Gastrocnemius medialis (tissue), 4 donors: ENCODE measurements around the gene TNFRSF13B. TPM values are rescaled to one million over a fixed set of nuclear protein-coding genes. Genes with fewer than 3 reads are reported as not detected.
"Not testable (repeated sequence)": the region's sequence is repeated elsewhere in the genome, so short reads cannot be mapped to it uniquely, and the experiment has no call there.

Source experiments
- ATAC-seq, 2 donors: fragments of 150-250 bp; one replicate each; pipeline ENCODE4 v1.9.1; 2016
- DNase-seq, 2 donors: peaks; one replicate each; pipeline ENCODE4 v3.0.0-alpha.2; 2019
- H3K27ac ChIP-seq, 4 donors: fragments of 200-600 bp; sonication (generic); 1 replicate in 1 of 4; 2 replicates in 3 of 4; pipeline ENCODE4 v1.5.1; 2016 to 2018; ENCODE audit warnings: mild to moderate bottlenecking in 2 of 4, moderate library complexity in 1 of 4
- H3K27me3 ChIP-seq, 3 donors: fragments of 200-600 bp; sonication (generic) in 2 of 3; 1 replicate in 1 of 3; 2 replicates in 2 of 3; pipeline versions ENCODE4 v1.5.1 to v1.6.0; 2016 to 2019; ENCODE audit warnings: mild to moderate bottlenecking in 1 of 3, moderate library complexity in 1 of 3
- H3K36me3 ChIP-seq, 2 donors: fragments of 200-600 bp; sonication (generic) in 1 of 2; one replicate each; pipeline ENCODE4 v1.5.1; 2017 to 2018
- H3K4me1 ChIP-seq, 2 donors: fragments of 200-600 bp; sonication (generic) in 1 of 2; one replicate each; pipeline ENCODE4 v1.5.1; 2016 to 2017; ENCODE audit warnings: mild to moderate bottlenecking in 2 of 2
- H3K4me3 ChIP-seq, 4 donors: fragments of 200-600 bp; sonication (generic) in 3 of 4; 1 replicate in 1 of 4; 2 replicates in 3 of 4; pipeline ENCODE4 v1.5.1; 2016 to 2019; ENCODE audit warnings: mild to moderate bottlenecking in 2 of 4
- H3K9me3 ChIP-seq, 3 donors: fragments of 200-600 bp; sonication (generic) in 2 of 3; 1 replicate in 1 of 3; 2 replicates in 2 of 3; pipeline ENCODE4 v1.5.1; 2016 to 2019
- POLR2A ChIP-seq, 2 donors: fragments of 450-650 bp; IDR thresholded peaks; one replicate each; pipeline ENCODE4 v1.6.1; 2017; ENCODE audit warnings: antibody characterized with exemption in 2 of 2, mild to moderate bottlenecking in 2 of 2, moderate library complexity in 2 of 2
- in situ Hi-C, 4 donors: fragments of 200-750 bp; cut with MboI; loops; one replicate each; pipeline versions ENCODE4 v1.15.0 to v1.8.0; 2017; ENCODE audit warnings: low sequenced_read_pairs in 4 of 4
- intact Hi-C: fragments of 100-400 bp; cut with DNase I; formaldehyde crosslinking; loops from one replicate; pipeline ENCODE4 v1.15.1; 2023; ENCODE audit warnings: low total_unique reads
- total RNA-seq, 4 donors: library from RNA; depleted of rRNA; stranded (reverse); fragments of >200 nt; gene quantifications; one replicate each; pipeline versions ENCODE4 v1.1.0 to v1.2.3, GENCODE V29; 2016
- TF ChIP-seq, protein P1 (sequence below), 5 experiments: fragments of 450-650 bp in 3 of 5; fragments of 200-600 bp in 2 of 5; sonication (generic) in 2 of 5; IDR thresholded peaks in 4 of 5; conservative IDR thresholded peaks in 1 of 5; 1 replicate in 4 of 5; 2 replicates in 1 of 5; pipeline ENCODE4 v1.5.1; 2016 to 2019; ENCODE audit warnings: antibody characterized with exemption in 5 of 5, mild to moderate bottlenecking in 3 of 5, moderate library complexity in 3 of 5

The TNFRSF13B gene
- total RNA-seq, 4 donors from 2014 or later, result not detected

DNA sequence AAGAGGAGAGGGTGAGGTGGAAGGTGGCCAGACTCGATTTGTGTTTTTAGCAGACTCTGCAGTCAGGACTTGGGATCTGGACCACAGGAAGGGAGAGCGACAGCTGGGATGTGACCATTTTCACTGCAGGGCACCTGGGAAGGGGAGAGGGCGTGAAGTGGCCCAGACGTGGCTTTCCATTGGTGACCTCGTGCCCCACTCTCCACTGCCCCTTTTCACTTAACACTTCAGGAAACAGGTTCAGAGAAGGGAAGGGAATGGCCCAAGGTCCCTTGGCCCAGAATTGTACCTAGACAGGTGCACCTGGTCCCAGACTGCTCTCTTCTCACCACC, 47.5 kb upstream of the TNFRSF13B start:
- ATAC-seq (no peak), DNase-seq (no peak)
- Histone ChIP-seq H3K36me3 (no peaks in the 10 kb centered on the region), H3K4me3 (no peak overlapping the region), H3K27me3 (no peaks in the 10 kb centered on the region), H3K27ac (no peak overlapping the region), H3K9me3 (no peaks in the 10 kb centered on the region), H3K4me1 (no peaks in the 10 kb centered on the region)
- in situ Hi-C loops, result loop anchor here in 1 of 4 donors (25.0 kb wide), 2 partner anchors 118 to 268 kb away; partner anchors contain the start of gene COPS3
- TF ChIP-seq POLR2A (IDR thresholded peaks at IDR 0.05), result no peak
- intact Hi-C loops, result no loop called here

DNA sequence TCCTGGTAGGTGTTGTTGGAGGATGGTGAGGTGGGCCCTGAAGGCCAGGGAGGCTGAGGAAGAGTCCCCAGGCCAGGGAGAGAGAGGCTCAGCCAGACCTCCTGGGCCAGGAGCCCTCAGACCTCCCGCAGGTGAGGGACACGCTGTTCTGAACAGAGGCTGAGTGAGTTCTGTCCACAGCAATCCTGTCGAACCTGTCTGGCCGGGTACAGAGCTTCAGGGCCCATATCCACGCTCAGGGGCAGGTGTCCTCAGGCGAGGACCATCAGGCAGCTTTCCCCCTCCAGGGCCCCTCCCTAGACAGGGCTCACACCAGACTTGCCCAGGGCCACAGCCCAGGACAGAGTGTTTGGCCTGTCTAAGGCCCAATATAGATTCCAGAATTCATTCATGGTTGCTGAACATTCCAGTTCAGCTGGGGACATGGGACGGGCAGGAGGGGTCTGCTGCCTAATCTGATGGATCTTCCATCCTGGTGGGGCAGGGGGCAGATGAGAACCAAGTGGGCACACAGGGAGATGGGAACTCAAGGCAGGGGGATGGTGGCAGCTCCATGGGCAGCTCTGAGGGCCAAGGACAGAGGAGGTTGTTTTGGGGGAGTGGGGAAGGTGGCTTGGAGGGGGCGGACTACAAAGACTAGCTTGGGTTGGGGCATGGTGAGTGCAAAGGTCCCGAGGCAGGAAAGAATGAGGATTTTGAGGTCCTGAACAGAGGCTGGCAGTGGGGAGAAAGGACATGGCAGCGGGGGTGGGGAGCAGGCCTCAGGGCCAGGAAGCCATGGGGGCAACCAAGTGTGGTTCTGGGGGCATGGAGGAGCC, 46.9 kb upstream of the TNFRSF13B start:
- TF ChIP-seq POLR2A (IDR thresholded peaks at IDR 0.05), result no peak
- TF ChIP-seq, protein P1, sequence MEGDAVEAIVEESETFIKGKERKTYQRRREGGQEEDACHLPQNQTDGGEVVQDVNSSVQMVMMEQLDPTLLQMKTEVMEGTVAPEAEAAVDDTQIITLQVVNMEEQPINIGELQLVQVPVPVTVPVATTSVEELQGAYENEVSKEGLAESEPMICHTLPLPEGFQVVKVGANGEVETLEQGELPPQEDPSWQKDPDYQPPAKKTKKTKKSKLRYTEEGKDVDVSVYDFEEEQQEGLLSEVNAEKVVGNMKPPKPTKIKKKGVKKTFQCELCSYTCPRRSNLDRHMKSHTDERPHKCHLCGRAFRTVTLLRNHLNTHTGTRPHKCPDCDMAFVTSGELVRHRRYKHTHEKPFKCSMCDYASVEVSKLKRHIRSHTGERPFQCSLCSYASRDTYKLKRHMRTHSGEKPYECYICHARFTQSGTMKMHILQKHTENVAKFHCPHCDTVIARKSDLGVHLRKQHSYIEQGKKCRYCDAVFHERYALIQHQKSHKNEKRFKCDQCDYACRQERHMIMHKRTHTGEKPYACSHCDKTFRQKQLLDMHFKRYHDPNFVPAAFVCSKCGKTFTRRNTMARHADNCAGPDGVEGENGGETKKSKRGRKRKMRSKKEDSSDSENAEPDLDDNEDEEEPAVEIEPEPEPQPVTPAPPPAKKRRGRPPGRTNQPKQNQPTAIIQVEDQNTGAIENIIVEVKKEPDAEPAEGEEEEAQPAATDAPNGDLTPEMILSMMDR (IDR thresholded peaks at IDR 0.05 in 4 of 5, conservative IDR thresholded peaks at IDR 0.05 in 1 of 5), result no peak
- intact Hi-C loops, result no loop called here
- Histone ChIP-seq H3K9me3 (no peaks in the 10 kb centered on the region), H3K36me3 (no peaks in the 10 kb centered on the region), H3K27ac (no peak overlapping the region), H3K4me1 (no peaks in the 10 kb centered on the region), H3K4me3 (no peak overlapping the region), H3K27me3 (no peaks in the 10 kb centered on the region)
- DNase-seq (no peak), ATAC-seq (no peak)
- in situ Hi-C loops, result loop anchor here in 1 of 4 donors (25.0 kb wide), 2 partner anchors 118 to 268 kb away; partner anchors contain the start of gene COPS3

DNA sequence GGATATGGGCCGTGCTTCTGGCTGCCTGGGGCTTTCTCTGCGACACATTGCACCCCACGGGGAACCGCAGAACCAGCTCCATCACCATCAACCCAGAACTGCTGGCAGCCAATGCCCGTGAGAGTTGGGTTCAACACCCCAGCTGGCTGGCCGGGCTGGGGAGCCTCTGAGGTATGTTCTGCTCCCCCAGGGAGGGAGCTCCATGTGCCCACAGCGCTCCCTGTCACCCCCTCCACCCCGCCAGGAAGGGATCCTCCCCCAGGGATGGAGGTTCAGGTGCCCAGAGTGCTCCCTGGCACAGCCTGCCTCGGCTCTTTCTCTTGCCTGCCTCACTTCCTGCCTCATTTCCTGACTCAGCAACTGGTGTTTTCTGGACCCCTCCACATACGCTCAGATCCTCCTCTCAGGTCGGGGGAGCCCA, 46.1 kb upstream of the TNFRSF13B start:
- DNase-seq (no peak), ATAC-seq (no peak)
- no peaks in the 10 kb centered on the region for H3K27me3 ChIP-seq
- in situ Hi-C loops, result loop anchor here in 1 of 4 donors (25.0 kb wide), 2 partner anchors 119 to 269 kb away; partner anchors contain the start of gene COPS3
- no peaks in the 10 kb centered on the region for H3K4me1 ChIP-seq
- H3K9me3 ChIP-seq, result no peaks in the 10 kb centered on the region
- TF ChIP-seq POLR2A (IDR thresholded peaks at IDR 0.05), result no peak
- TF ChIP-seq, protein P1 (IDR thresholded peaks at IDR 0.05 in 4 of 5, conservative IDR thresholded peaks at IDR 0.05 in 1 of 5), result no peak
- intact Hi-C loops, result no loop called here
- H3K27ac ChIP-seq, result no peak overlapping the region
- H3K4me3 ChIP-seq, result no peak overlapping the region
- H3K36me3 ChIP-seq, result no peaks in the 10 kb centered on the region

DNA sequence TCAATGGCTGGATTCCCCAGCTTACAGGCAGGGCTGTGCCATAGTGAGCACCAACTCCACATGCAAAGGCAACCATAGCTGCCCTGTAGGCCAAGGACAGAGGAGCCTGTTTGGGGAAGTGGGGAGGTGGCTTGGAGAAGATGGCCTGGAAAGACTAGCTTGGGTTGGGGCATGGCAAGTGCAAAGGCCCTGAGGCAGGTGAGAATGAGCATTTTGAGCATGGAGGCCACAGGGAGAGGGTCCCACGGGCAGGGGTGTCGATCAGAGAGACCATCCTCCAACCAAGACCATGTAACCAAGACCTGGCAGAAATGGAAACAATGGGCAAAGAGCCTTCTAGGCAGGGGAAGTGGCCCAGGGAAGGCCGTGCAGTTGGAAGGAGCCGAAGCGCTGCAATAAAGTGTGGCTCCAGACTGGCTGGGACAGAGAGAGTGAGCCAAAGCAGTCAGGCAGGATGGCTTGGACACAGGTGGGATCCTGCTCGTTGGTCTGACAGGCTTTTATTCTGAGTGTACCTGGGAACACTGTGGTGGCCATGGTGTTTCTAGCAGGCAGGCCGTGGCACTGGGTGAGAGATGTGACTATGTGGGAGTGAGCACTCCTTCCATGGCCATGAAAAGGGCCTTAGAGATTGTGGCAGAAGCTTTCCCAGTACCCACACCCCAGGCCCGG, 45.6 kb upstream of the TNFRSF13B start:
- no peak overlapping the region for H3K4me3 ChIP-seq
- intact Hi-C loops, result no loop called here
- H3K36me3 ChIP-seq, result no peaks in the 10 kb centered on the region

DNA sequence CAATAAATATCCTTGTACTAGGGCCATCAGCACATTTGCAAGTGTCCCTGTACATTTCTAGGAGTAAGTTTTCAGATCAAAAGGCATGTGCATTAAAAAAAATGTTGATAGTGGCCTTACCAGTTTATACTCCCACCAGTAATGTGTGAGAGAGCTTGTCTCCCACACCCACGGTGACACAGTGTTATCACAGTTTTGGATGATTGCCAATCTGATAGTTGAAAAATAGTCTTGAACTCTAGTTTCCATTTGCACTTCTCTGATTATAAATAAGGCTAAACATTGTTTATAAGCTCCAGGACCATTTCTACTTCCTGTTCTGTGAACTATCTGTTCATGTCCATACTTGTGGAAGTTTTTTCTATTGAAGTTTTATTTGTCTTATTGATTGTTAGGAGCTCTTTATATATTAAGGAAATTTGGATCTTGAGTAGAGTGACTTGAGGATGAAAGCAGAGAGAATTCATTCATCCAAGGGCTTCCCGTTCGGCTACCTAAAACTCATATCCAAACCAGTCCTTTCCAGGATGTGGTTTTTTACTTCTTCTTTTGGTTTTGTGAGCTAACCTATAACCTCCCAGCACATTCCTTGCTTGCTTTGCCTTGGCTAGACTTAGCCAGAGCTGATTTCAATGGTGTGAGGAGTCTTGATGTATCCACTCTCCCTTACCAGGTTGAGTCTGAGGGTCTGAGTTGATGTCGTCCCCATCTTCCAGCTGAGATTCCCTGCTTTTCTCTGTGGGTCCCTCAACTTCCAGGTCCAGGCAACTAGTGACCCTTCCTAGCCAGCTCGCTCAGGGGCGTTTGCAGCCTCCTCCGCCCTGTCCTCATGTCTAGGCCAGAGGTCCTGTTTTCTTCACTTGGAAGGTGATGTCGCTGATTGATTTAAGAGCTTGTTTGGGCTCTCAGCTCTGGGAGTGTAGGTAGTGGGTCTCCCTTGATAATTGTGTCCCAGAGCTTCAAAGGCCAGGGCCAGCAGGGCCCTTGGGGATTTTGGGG, 44.6 kb upstream of the TNFRSF13B start:
- intact Hi-C loops, result not testable (repeated sequence)
- in situ Hi-C loops, result loop anchor here in 1 of 4 donors (25.0 kb wide), 2 partner anchors 121 to 271 kb away; partner anchors contain the start of gene COPS3

More for the DNA sequence above, 45.6 kb upstream of the TNFRSF13B start:
- DNase-seq, result no peak
- H3K9me3 ChIP-seq, result no peaks in the 10 kb centered on the region
- TF ChIP-seq POLR2A (IDR thresholded peaks at IDR 0.05), result no peak
- TF ChIP-seq, protein P1 (IDR thresholded peaks at IDR 0.05 in 4 of 5, conservative IDR thresholded peaks at IDR 0.05 in 1 of 5), result no peak
- H3K27me3 ChIP-seq, result no peaks in the 10 kb centered on the region
- H3K4me1 ChIP-seq, result no peaks in the 10 kb centered on the region
- in situ Hi-C loops, result loop anchor here in 1 of 4 donors (25.0 kb wide), 2 partner anchors 120 to 270 kb away; partner anchors contain the start of gene COPS3
- H3K27ac ChIP-seq, result no peak overlapping the region
- ATAC-seq, result no peak

More for the DNA sequence above, 44.6 kb upstream of the TNFRSF13B start:
- not testable (repeated sequence) for DNase-seq, H3K27me3 ChIP-seq, H3K36me3 ChIP-seq, ATAC-seq, H3K4me3 ChIP-seq, H3K4me1 ChIP-seq, H3K27ac ChIP-seq, H3K9me3 ChIP-seq
